Osteoblast (primary cell): Measurements from ENCODE around the gene PITPNM2. TPM values are rescaled to one million over a fixed set of nuclear protein-coding genes. Genes with fewer than 3 reads are reported as not detected.

Experiments used
- DNase-seq: peaks from one replicate; pipeline ENCODE4 v3.0.0; 2011; ENCODE audit warnings: low spot score, mixed read lengths; ENCODE audit not compliant: insufficient read length; ENCODE audit errors: missing footprints
- H2AFZ ChIP-seq: 2 replicates; pipeline ENCODE4 v1.6.0; 2011; ENCODE audit warnings: mild to moderate bottlenecking, low read length
- H3K27ac ChIP-seq: 2 replicates; pipeline ENCODE4 v1.5.1; 2011; ENCODE audit warnings: mild to moderate bottlenecking, low read depth, low read length, moderate library complexity
- H3K27me3 ChIP-seq: 2 replicates; pipeline ENCODE4 v1.6.0; 2012; ENCODE audit warnings: mild to moderate bottlenecking, control low read depth, inconsistent platforms, low read length, moderate library complexity; ENCODE audit not compliant: insufficient read depth
- H3K36me3 ChIP-seq: 2 replicates; pipeline ENCODE4 v1.5.1; 2011; ENCODE audit warnings: mild to moderate bottlenecking, low read length, control low read depth, moderate library complexity; ENCODE audit not compliant: insufficient read depth
- H3K4me1 ChIP-seq: 2 replicates; pipeline ENCODE4 v1.5.1; 2011; ENCODE audit warnings: mild to moderate bottlenecking, low read length, control low read depth, moderate library complexity; ENCODE audit not compliant: insufficient read depth
- H3K4me2 ChIP-seq: 2 replicates; pipeline ENCODE4 v1.6.0; 2011; ENCODE audit warnings: mild to moderate bottlenecking, low read length; ENCODE audit not compliant: insufficient read depth
- H3K4me3 ChIP-seq: fragments of 200-600 bp; sonication (generic); 3 replicates; pipeline ENCODE4 v1.5.1; 2012; ENCODE audit warnings: mild to moderate bottlenecking, low read length, inconsistent platforms; ENCODE audit not compliant: insufficient read depth
- H3K79me2 ChIP-seq: 2 replicates; pipeline ENCODE4 v1.6.0; 2012; ENCODE audit warnings: mild to moderate bottlenecking, low read length, control low read depth, inconsistent platforms; ENCODE audit not compliant: insufficient read depth
- H3K9me3 ChIP-seq: 2 replicates; pipeline ENCODE4 v1.5.1; 2011; ENCODE audit warnings: low read depth, low read length, control low read depth
- H4K20me1 ChIP-seq: 2 replicates; pipeline ENCODE4 v1.6.0; 2012; ENCODE audit warnings: mild to moderate bottlenecking, low read length, control low read depth; ENCODE audit not compliant: insufficient read depth
- total RNA-seq: library from RNA; depleted of rRNA; stranded (reverse); fragments of >200 nt; gene quantifications from 2 replicates; pipeline ENCODE4 v1.2.3, GENCODE V29; 2012
- TF ChIP-seq, protein P1 (sequence below): IDR thresholded peaks from 2 replicates; pipeline ENCODE4 v1.5.1; 2011; ENCODE audit warnings: mild to moderate bottlenecking, low read depth, low read length, moderate library complexity; ENCODE audit errors: extremely low read depth

Gene PITPNM2
- total RNA-seq, 1 donor = 3.3 TPM

DNA sequence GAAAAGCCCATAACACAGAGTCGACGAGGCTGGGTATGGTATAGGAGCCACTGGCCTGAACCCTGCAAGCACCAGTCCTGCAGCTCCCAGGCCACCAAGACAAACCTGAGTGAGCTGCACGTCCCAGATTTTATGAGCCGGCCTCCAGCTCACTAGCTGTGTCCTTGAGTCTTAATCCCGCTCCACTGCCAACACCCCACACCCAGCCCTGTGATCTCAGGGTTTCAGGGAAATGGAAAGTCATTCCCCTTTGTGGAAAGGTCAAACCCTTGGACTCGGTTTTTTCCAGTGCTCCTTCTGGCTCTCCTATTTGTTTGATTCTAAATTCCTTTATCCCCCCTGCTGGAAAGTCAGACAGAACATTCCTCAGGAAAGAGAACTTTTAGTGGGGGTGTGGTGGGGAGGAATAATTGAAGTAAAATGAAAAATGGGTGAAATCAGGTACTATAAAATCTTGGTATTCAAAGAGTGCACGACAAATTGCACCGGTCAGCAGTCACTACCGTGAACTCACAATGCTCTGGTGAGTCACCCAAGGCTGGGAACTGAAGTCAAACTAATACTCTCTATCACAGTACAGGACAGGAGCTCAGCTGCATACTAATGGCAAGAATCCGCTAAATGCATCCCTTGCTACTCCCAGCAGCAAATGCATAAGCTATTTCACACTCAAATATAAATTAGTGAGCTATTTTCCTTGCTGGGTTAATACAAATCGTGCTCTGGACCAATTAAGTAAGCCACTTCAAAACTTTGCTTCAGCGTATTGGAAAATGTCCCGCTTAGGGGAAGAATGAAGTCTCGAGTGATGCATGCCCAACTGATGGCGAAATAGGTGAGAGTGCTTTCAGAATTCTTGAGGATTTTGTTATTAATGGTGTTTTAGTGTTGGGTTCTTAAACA lies 9.0 kb downstream of the PITPNM2 start:
- Histone ChIP-seq H4K20me1 (no peaks in the 10 kb centered on the region), H3K4me2 (peak overlapping the region; percentile 64), H3K79me2 (peaks cover 42% of the 10 kb centered on the region), H3K36me3 (no peaks in the 10 kb centered on the region), H3K4me3 (peak overlapping the region; percentile 4), H3K9me3 (no peaks in the 10 kb centered on the region), H3K27me3 (no peaks in the 10 kb centered on the region), H3K4me1 (peaks cover 39% of the 10 kb centered on the region), H2AFZ (no peak overlapping the region), H3K27ac (peak overlapping the region; percentile 67)
- TF ChIP-seq, protein P1, sequence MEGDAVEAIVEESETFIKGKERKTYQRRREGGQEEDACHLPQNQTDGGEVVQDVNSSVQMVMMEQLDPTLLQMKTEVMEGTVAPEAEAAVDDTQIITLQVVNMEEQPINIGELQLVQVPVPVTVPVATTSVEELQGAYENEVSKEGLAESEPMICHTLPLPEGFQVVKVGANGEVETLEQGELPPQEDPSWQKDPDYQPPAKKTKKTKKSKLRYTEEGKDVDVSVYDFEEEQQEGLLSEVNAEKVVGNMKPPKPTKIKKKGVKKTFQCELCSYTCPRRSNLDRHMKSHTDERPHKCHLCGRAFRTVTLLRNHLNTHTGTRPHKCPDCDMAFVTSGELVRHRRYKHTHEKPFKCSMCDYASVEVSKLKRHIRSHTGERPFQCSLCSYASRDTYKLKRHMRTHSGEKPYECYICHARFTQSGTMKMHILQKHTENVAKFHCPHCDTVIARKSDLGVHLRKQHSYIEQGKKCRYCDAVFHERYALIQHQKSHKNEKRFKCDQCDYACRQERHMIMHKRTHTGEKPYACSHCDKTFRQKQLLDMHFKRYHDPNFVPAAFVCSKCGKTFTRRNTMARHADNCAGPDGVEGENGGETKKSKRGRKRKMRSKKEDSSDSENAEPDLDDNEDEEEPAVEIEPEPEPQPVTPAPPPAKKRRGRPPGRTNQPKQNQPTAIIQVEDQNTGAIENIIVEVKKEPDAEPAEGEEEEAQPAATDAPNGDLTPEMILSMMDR = no peak
- no peak for DNase-seq

DNA sequence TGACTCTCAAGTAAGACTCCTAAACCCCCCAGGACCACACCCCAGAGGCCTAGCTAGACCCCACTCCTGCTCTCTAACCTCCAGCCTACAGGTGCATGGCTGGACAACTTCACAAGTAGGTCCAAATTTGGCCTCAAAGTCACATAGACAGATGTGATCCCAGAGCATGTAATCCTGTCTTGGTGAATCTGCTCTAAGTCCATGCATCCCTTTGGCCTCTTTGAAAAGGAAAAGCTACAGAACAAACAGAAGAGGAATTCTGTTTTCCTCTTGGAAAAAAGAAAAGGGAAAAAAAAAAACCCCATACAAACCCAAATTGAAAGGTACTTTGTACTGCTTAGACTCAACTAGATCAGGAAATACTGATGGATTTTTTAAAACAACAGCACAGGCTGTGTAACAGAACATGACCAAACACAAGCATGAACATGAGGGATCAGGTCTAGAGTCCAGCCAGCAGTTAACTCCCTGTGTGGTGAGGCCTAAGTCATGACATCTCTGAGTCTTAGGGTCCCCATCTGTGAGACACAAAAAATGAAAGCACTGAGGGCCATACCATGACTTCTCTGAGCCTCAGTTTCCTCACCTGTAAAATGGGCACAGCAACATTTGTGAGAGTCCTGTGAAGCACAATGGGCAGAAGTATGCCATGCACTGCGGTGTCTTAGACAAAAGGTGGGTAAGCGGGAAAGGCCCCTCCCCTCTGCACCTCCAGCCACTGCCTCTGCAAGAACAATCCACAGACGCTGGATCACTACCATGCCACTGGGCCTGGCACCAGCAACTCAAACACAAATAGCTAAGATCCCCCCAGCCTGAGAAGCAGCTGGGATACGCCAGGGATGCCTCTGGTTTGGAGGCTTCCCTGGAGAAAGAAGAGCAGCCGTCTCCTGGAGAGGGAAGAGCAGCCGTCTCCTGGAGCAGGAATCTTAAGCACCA lies 9.9 kb downstream of the PITPNM2 start:
- H3K4me1 ChIP-seq = peaks cover 39% of the 10 kb centered on the region
- H3K4me3 ChIP-seq = peak overlapping the region; percentile 4
- no peaks in the 10 kb centered on the region for H3K36me3 ChIP-seq
- no peaks in the 10 kb centered on the region for H3K9me3 ChIP-seq
- TF ChIP-seq, protein P1 = no peak
- DNase-seq = no peak
- no peaks in the 10 kb centered on the region for H3K27me3 ChIP-seq
- H3K27ac ChIP-seq = peak overlapping the region; percentile 67
- peak overlapping the region; percentile 64 for H3K4me2 ChIP-seq
- H2AFZ ChIP-seq = no peak overlapping the region
- no peaks in the 10 kb centered on the region for H4K20me1 ChIP-seq
- peaks cover 38% of the 10 kb centered on the region for H3K79me2 ChIP-seq

DNA sequence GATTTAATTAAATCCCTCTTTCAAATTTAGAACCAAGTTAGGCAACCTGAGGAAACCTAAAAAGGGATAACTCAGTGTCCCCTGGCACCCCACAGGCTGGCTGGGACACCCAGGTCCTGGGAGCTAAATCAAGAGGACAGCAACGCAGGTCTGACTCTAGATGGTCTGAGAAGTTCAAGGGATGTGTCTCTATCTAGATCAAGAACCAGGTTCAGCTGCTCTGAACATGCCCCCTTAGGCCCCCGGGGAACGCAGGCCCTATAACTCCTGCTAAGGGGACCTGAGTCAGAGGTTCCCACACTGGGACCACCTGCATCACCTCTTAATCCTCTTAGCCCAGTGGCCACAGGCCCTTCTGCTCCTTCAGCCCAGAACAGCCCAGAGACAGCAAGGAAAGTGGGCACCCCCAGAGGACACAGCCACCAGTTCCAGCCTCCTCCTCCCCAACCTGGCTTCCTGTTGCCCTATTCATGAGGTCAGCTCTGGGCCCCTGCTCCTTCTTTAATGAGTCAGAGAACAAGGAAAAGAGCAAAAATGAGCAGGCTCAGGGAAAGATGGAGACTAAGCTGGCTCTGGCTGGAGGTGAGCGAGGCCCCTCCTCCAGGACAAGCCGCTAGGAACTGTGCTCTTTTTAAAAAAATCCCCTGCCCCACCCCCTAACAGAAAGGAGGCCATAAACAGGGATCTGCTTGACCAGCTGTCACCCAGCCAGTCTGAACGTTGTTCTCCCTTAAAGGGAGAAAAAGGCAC lies 10.8 kb downstream of the PITPNM2 start:
- no peak overlapping the region for H3K4me3 ChIP-seq
- peaks cover 39% of the 10 kb centered on the region for H3K4me1 ChIP-seq
- peak; percentile 65 for DNase-seq
- H2AFZ ChIP-seq = peak overlapping the region; percentile 14
- TF ChIP-seq, protein P1 = no peak
- H3K36me3 ChIP-seq = no peaks in the 10 kb centered on the region
- peak overlapping the region; percentile 29 for H3K27ac ChIP-seq
- peaks cover 32% of the 10 kb centered on the region for H3K79me2 ChIP-seq
- H3K4me2 ChIP-seq = peak overlapping the region; percentile 4
- H3K9me3 ChIP-seq = no peaks in the 10 kb centered on the region
- H3K27me3 ChIP-seq = no peaks in the 10 kb centered on the region
- no peaks in the 10 kb centered on the region for H4K20me1 ChIP-seq
